COLO668 (cell line): Measurements from ENCODE around the gene CHGA.

Experiments used
- DNase-seq: peaks from one replicate; lab custom pipeline; 2025; ENCODE audit not compliant: unreplicated experiment; lab: John Stamatoyannopoulos, UW

CHGA gene

GRCh38 chr14:92903359-92903758 lies 19.6 kb upstream of the CHGA start:
- DNase-seq: peak; percentile 27

- no peak for DNase-seq
These were observed 17.3 kb upstream of the CHGA start for GRCh38 chr14:92905667-92906066.

- DNase-seq: no peak
These were observed 16.5 kb upstream of the CHGA start for GRCh38 chr14:92906420-92906819.

- DNase-seq: no peak
These were observed 16.1 kb upstream of the CHGA start for GRCh38 chr14:92906823-92907222.

- DNase-seq: no peak
These were observed 15.5 kb upstream of the CHGA start for GRCh38 chr14:92907316-92907911.

GRCh38 chr14:92914087-92914656 lies 8.8 kb upstream of the CHGA start:
- DNase-seq: no peak

- no peak for DNase-seq
These were observed 6.7 kb upstream of the CHGA start for GRCh38 chr14:92916201-92916600.

- no peak for DNase-seq
These were observed 5.7 kb upstream of the CHGA start for GRCh38 chr14:92917041-92917940.

GRCh38 chr14:92917956-92918355 lies 5.0 kb upstream of the CHGA start:
- no peak for DNase-seq

GRCh38 chr14:92920001-92920400 lies 2.9 kb upstream of the CHGA start:
- no peak for DNase-seq

- peak; percentile 53 for DNase-seq
These were observed 705 bp upstream of the CHGA start for GRCh38 chr14:92922155-92922735.

- DNase-seq: no peak
These were observed 774 bp downstream of the CHGA start for GRCh38 chr14:92923744-92924103.

- peak; percentile 52 for DNase-seq
These were observed 1.3 kb downstream of the CHGA start for GRCh38 chr14:92924247-92924646.

- no peak for DNase-seq
These were observed 2.5 kb downstream of the CHGA start for GRCh38 chr14:92925446-92925845.

GRCh38 chr14:92926180-92926845 lies 3.4 kb downstream of the CHGA start:
- no peak for DNase-seq

GRCh38 chr14:92926931-92927330 lies 4.0 kb downstream of the CHGA start:
- DNase-seq: no peak

GRCh38 chr14:92927349-92928257 lies 4.7 kb downstream of the CHGA start:
- DNase-seq: no peak

GRCh38 chr14:92928258-92928629 lies 5.3 kb downstream of the CHGA start:
- no peak for DNase-seq

GRCh38 chr14:92928961-92929688 lies 6.2 kb downstream of the CHGA start:
- no peak for DNase-seq
